Neural progenitor cell (in vitro differentiated cells): ENCODE results near the gene ZNF81. TPM values are rescaled to one million over a fixed set of nuclear protein-coding genes. Genes with fewer than 3 reads are reported as not detected.

Source experiments
- DNase-seq: peaks from one replicate; pipeline ENCODE4 v3.0.0-alpha.2; 2016; ENCODE audit warnings: low spot score
- H2AFZ ChIP-seq: fragments of 200-600 bp; sonication (generic); replicated peaks from 2 replicates; pipeline ENCODE4 v1.6.1; 2016; ENCODE audit warnings: antibody characterized with exemption
- H3F3A ChIP-seq: fragments of 200-600 bp; sonication (generic); 2 replicates; pipeline ENCODE4 v1.6.1; 2016; ENCODE audit warnings: antibody characterized with exemption, low read depth
- H3K27ac ChIP-seq: fragments of 200-600 bp; sonication (generic); 2 replicates; pipeline ENCODE4 v1.5.1; 2016; ENCODE audit warnings: mild to moderate bottlenecking
- H3K27me3 ChIP-seq: fragments of 200-600 bp; sonication (generic); 2 replicates; pipeline ENCODE4 v1.6.1; 2016; ENCODE audit warnings: mild to moderate bottlenecking, moderate library complexity
- H3K36me3 ChIP-seq: fragments of 200-600 bp; sonication (generic); 2 replicates; pipeline ENCODE4 v1.5.1; 2016
- H3K4me1 ChIP-seq: fragments of 200-600 bp; sonication (generic); 2 replicates; pipeline ENCODE4 v1.6.1; 2016; ENCODE audit warnings: mixed run types
- H3K4me2 ChIP-seq: fragments of 200-600 bp; sonication (generic); 2 replicates; pipeline ENCODE4 v1.6.1; 2016
- H3K4me3 ChIP-seq: fragments of 200-600 bp; sonication (generic); 2 replicates; pipeline ENCODE4 v1.5.1; 2016
- H3K79me2 ChIP-seq: fragments of 200-600 bp; sonication (generic); 2 replicates; pipeline ENCODE4 v1.6.1; 2016; ENCODE audit warnings: low read depth
- H3K9ac ChIP-seq: fragments of 200-600 bp; sonication (generic); 2 replicates; pipeline ENCODE4 v1.6.1; 2016
- H3K9me3 ChIP-seq: fragments of 200-600 bp; sonication (generic); 2 replicates; pipeline ENCODE4 v1.5.1; 2016; ENCODE audit warnings: low read depth
- H4K20me1 ChIP-seq: fragments of 200-600 bp; sonication (generic); 2 replicates; pipeline ENCODE4 v1.6.1; 2016; ENCODE audit warnings: low read depth
- H3K27ac Mint-ChIP-seq: 3 replicates; pipeline ENCODE4 v1.8.0; 2021; ENCODE audit warnings: mixed read lengths
- H3K27me3 Mint-ChIP-seq: 2 replicates; pipeline ENCODE4 v1.8.0; 2022; ENCODE audit warnings: low read depth, mild to moderate bottlenecking, inconsistent platforms, moderate library complexity, mixed read lengths; ENCODE audit not compliant: insufficient read depth
- H3K36me3 Mint-ChIP-seq: 3 replicates; pipeline ENCODE4 v1.8.0; 2021; ENCODE audit warnings: mixed read lengths
- H3K4me1 Mint-ChIP-seq: 3 replicates; pipeline ENCODE4 v1.8.0; 2021; ENCODE audit warnings: mixed read lengths
- H3K4me3 Mint-ChIP-seq: 3 replicates; pipeline ENCODE4 v1.8.0; 2021; ENCODE audit warnings: mild to moderate bottlenecking, moderate library complexity, mixed read lengths
- H3K9me3 Mint-ChIP-seq: 3 replicates; pipeline ENCODE4 v1.8.0; 2020; ENCODE audit warnings: mixed read lengths
- CTCF ChIP-seq: fragments of 200-600 bp; sonication (generic); IDR thresholded peaks from 2 replicates; pipeline ENCODE4 v1.5.1; 2017; ENCODE audit warnings: antibody characterized with exemption, mild to moderate bottlenecking
- EZH2 ChIP-seq: fragments of 200-600 bp; sonication (generic); IDR thresholded peaks from 2 replicates; pipeline ENCODE4 v1.6.1; 2017; ENCODE audit warnings: antibody characterized with exemption, mild to moderate bottlenecking, moderate library complexity
- EZH2phosphoT487 ChIP-seq: fragments of 200-600 bp; sonication (generic); IDR thresholded peaks from 2 replicates; pipeline ENCODE4 v1.6.1; 2017; ENCODE audit warnings: antibody characterized with exemption
- total RNA-seq: library from RNA; depleted of rRNA; stranded (reverse); fragments of >200 nt; gene quantifications from 2 replicates; pipeline ENCODE4 v1.2.3, GENCODE V29; 2015; ENCODE audit warnings: low replicate concordance

The ZNF81 gene
- total RNA-seq, 1 donor from 2014 or later, result 5.1 TPM

DNA sequence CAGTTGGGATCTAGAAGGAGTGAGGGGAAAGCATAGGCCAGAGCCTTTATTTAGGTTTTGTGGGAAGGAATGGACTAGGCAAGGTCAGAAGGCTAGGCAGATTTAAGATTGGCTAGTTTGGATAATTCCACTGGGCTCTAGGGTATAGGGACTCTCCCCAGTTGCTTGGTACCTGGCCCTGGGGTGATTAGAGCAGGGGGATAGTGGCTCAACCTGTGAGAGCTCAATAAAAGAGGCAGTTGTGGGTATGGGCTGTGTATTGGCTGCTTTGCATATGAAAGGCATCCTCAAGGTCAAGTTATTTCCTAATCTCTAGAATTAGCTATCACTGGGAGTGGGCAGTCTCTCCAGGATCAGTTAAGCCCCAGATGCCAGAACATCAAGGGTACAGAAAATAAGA lies 61.3 kb downstream of the ZNF81 start:
- DNase-seq, result no peak
- no peak overlapping the region for H3K4me3 ChIP-seq
- H3K9me3 ChIP-seq, result no peaks in the 10 kb centered on the region
- H3K9ac ChIP-seq, result no peak overlapping the region
- TF ChIP-seq CTCF (no peak), EZH2phosphoT487 (no peak), EZH2 (no peak)
- Mint-ChIP-seq H3K27me3 (no peaks in the 10 kb centered on the region), H3K4me3 (no peak overlapping the region), H3K27ac (no peak overlapping the region), H3K9me3 (no peaks in the 10 kb centered on the region), H3K36me3 (no peaks in the 10 kb centered on the region), H3K4me1 (no peaks in the 10 kb centered on the region)
- H3K4me2 ChIP-seq, result no peak overlapping the region
- no peaks in the 10 kb centered on the region for H3K79me2 ChIP-seq
- no peaks in the 10 kb centered on the region for H3K4me1 ChIP-seq
- no peaks in the 10 kb centered on the region for H3K36me3 ChIP-seq
- H3K27me3 ChIP-seq, result no peaks in the 10 kb centered on the region
- H2AFZ ChIP-seq, result no peak overlapping the region
- no peaks in the 10 kb centered on the region for H3F3A ChIP-seq
- H4K20me1 ChIP-seq, result no peaks in the 10 kb centered on the region
- H3K27ac ChIP-seq, result no peak overlapping the region

- Histone ChIP-seq H3F3A (no peaks in the 10 kb centered on the region), H3K9me3 (no peaks in the 10 kb centered on the region), H3K27me3 (no peaks in the 10 kb centered on the region), H3K27ac (no peak overlapping the region), H4K20me1 (no peaks in the 10 kb centered on the region), H3K4me1 (no peaks in the 10 kb centered on the region), H3K79me2 (no peaks in the 10 kb centered on the region), H3K9ac (no peak overlapping the region), H3K4me3 (no peak overlapping the region), H2AFZ (no peak overlapping the region), H3K36me3 (no peaks in the 10 kb centered on the region), H3K4me2 (no peak overlapping the region)
- Mint-ChIP-seq H3K4me1 (no peaks in the 10 kb centered on the region), H3K36me3 (no peaks in the 10 kb centered on the region), H3K27ac (no peak overlapping the region), H3K9me3 (no peaks in the 10 kb centered on the region), H3K4me3 (no peak overlapping the region), H3K27me3 (no peaks in the 10 kb centered on the region)
- DNase-seq, result no peak
- no peak for TF ChIP-seq EZH2
- no peak for TF ChIP-seq EZH2phosphoT487
Measured at GRCh38 chrX:47900833-47901232, 64.1 kb downstream of the ZNF81 start.

- no peaks in the 10 kb centered on the region for H3K36me3 Mint-ChIP-seq
- Histone ChIP-seq H3K4me1 (no peaks in the 10 kb centered on the region), H3K36me3 (no peaks in the 10 kb centered on the region), H3K27ac (no peak overlapping the region), H3F3A (no peaks in the 10 kb centered on the region), H3K27me3 (no peaks in the 10 kb centered on the region), H3K9ac (no peak overlapping the region), H3K4me2 (no peak overlapping the region), H3K4me3 (no peak overlapping the region), H2AFZ (no peak overlapping the region), H3K79me2 (no peaks in the 10 kb centered on the region), H3K9me3 (no peaks in the 10 kb centered on the region), H4K20me1 (no peaks in the 10 kb centered on the region)
- H3K4me3 Mint-ChIP-seq, result no peak overlapping the region
- no peak for DNase-seq
- no peaks in the 10 kb centered on the region for H3K27me3 Mint-ChIP-seq
- H3K4me1 Mint-ChIP-seq, result no peaks in the 10 kb centered on the region
- H3K9me3 Mint-ChIP-seq, result no peaks in the 10 kb centered on the region
- H3K27ac Mint-ChIP-seq, result no peak overlapping the region
- no peak for TF ChIP-seq EZH2
- TF ChIP-seq EZH2phosphoT487, result no peak
- TF ChIP-seq CTCF, result no peak
Measured at GRCh38 chrX:47902161-47902560, 65.5 kb downstream of the ZNF81 start.

GRCh38 chrX:47915886-47916493 lies 79.3 kb downstream of the ZNF81 start:
- Histone ChIP-seq H3K79me2 (no peaks in the 10 kb centered on the region), H3K27me3 (no peaks in the 10 kb centered on the region), H3F3A (no peaks in the 10 kb centered on the region), H3K9ac (no peak overlapping the region), H3K4me2 (no peak overlapping the region), H3K36me3 (peaks cover 4% of the 10 kb centered on the region), H2AFZ (no peak overlapping the region), H3K9me3 (no peaks in the 10 kb centered on the region), H3K27ac (no peak overlapping the region), H3K4me3 (no peak overlapping the region), H4K20me1 (no peaks in the 10 kb centered on the region), H3K4me1 (no peaks in the 10 kb centered on the region)
- Mint-ChIP-seq H3K9me3 (peaks cover 34% of the 10 kb centered on the region), H3K4me1 (no peaks in the 10 kb centered on the region), H3K27me3 (no peaks in the 10 kb centered on the region), H3K4me3 (no peak overlapping the region), H3K27ac (no peak overlapping the region), H3K36me3 (peaks cover 19% of the 10 kb centered on the region)
- no peak for DNase-seq
- TF ChIP-seq EZH2 (no peak), EZH2phosphoT487 (no peak), CTCF (no peak)
